Fibroblast of lung (primary cell): ENCODE measurements around the gene RNF32. TPM values are rescaled to one million over a fixed set of nuclear protein-coding genes. Genes with fewer than 3 reads are reported as not detected.
A peak's percentile ranks its signal among the peaks of the same experiment; 100 is the strongest.

ENCODE experiments used
- DNase-seq, 2 donors: peaks; one replicate each; pipeline versions ENCODE4 v3.0.0 to v3.0.0-alpha.2; 2010; ENCODE audit warnings: low read depth in 2 of 2
- H2AFZ ChIP-seq: 2 replicates; pipeline ENCODE4 v1.5.1; 2012; ENCODE audit warnings: low read length, control low read depth, inconsistent platforms
- H3K27ac ChIP-seq: 2 replicates; pipeline ENCODE4 v1.5.1; 2011; ENCODE audit warnings: low read length, control low read depth; ENCODE audit not compliant: insufficient read depth
- H3K27me3 ChIP-seq: 2 replicates; pipeline ENCODE4 v1.5.1; 2011; ENCODE audit warnings: mild to moderate bottlenecking, low read length; ENCODE audit not compliant: control insufficient read depth, insufficient read depth
- H3K36me3 ChIP-seq: 2 replicates; pipeline ENCODE4 v1.5.1; 2011; ENCODE audit warnings: low read length; ENCODE audit not compliant: control insufficient read depth, insufficient read depth
- H3K4me1 ChIP-seq: 2 replicates; pipeline ENCODE4 v1.5.1; 2011; ENCODE audit warnings: low read length; ENCODE audit not compliant: control insufficient read depth, insufficient read depth; ENCODE audit errors: extremely low read depth
- H3K4me2 ChIP-seq: 2 replicates; pipeline ENCODE4 v1.5.1; 2011; ENCODE audit warnings: low read length, control low read depth; ENCODE audit not compliant: insufficient read depth; ENCODE audit errors: extremely low read depth
- H3K4me3 ChIP-seq, 4 experiments: fragments of 200-600 bp in 1 of 4; sonication (generic) in 1 of 4; replicated peaks in 1 of 4; 2 replicates each; pipeline ENCODE4 v1.5.1; 2011 to 2016; ENCODE audit warnings: low read length in 4 of 4, low read depth in 3 of 4, mild to moderate bottlenecking in 3 of 4, control low read depth in 2 of 4, inconsistent platforms in 1 of 4, mixed read lengths in 1 of 4; ENCODE audit not compliant: insufficient read depth in 1 of 4; ENCODE audit errors: control extremely low read depth in 1 of 4
- H3K79me2 ChIP-seq: 2 replicates; pipeline ENCODE4 v1.5.1; 2012; ENCODE audit warnings: mild to moderate bottlenecking, low read length, inconsistent platforms; ENCODE audit not compliant: control insufficient read depth, insufficient read depth
- H3K9ac ChIP-seq: 2 replicates; pipeline ENCODE4 v1.5.1; 2011; ENCODE audit warnings: mild to moderate bottlenecking, low read length, control low read depth; ENCODE audit not compliant: insufficient read depth
- H3K9me3 ChIP-seq: 2 replicates; pipeline ENCODE4 v1.5.1; 2012; ENCODE audit warnings: low read depth, low read length; ENCODE audit not compliant: control insufficient read depth, insufficient read depth
- H4K20me1 ChIP-seq: 2 replicates; pipeline ENCODE4 v1.5.1; 2011; ENCODE audit warnings: low read length; ENCODE audit not compliant: control insufficient read depth, insufficient read depth; ENCODE audit errors: extremely low read depth
- CTCF ChIP-seq, 2 donors: IDR thresholded peaks in 1 of 2; conservative IDR thresholded peaks in 1 of 2; 1 replicate in 1 of 2; 2 replicates in 1 of 2; pipeline ENCODE4 v1.5.1; 2011 to 2012; ENCODE audit warnings: low read length in 2 of 2, control low read depth in 1 of 2, inconsistent platforms in 1 of 2, low read depth in 1 of 2, mild to moderate bottlenecking in 1 of 2
- EZH2 ChIP-seq: IDR thresholded peaks from 2 replicates; pipeline ENCODE4 v1.5.1; 2012; ENCODE audit warnings: low read length, control low read depth, mild to moderate bottlenecking; ENCODE audit errors: missing control alignments
- polyA plus RNA-seq, 2 donors: library from polyadenylated mRNA; depleted of rRNA in 1 of 2; stranded (reverse) in 1 of 2; unstranded in 1 of 2; fragments of >200 nt; gene quantifications; 2 replicates each; pipeline ENCODE4 v1.2.1, GENCODE V29; 2011 to 2012; ENCODE audit warnings: missing spikeins in 1 of 2
- total RNA-seq: library from RNA; depleted of rRNA; stranded (reverse); fragments of >200 nt; gene quantifications from 2 replicates; pipeline ENCODE4 v1.2.1, GENCODE V29; 2014

The RNF32 gene
- total and polyA plus RNA-seq, 2 donors (not counting 1 experiment from before 2014, with no cell fraction given), result 0.91 to 2.8 TPM

- no peak overlapping the region for H2AFZ ChIP-seq
- no peak overlapping the region for H3K27ac ChIP-seq
- no peaks in the 10 kb centered on the region for H3K4me1 ChIP-seq
- no peaks in the 10 kb centered on the region for H3K36me3 ChIP-seq
- no peaks in the 10 kb centered on the region for H4K20me1 ChIP-seq
- H3K4me2 ChIP-seq, result no peak overlapping the region
- no peak overlapping the region for H3K4me3 ChIP-seq
- H3K79me2 ChIP-seq, result no peaks in the 10 kb centered on the region
- peaks cover 2% of the 10 kb centered on the region for H3K27me3 ChIP-seq
- TF ChIP-seq CTCF (conservative IDR thresholded peaks at IDR 0.05 in 1 of 2, IDR thresholded peaks at IDR 0.05 in 1 of 2; ENCODE audit: low read depth in 1 of 2, low read length in 2 of 2) (no peak), EZH2 (no peak)
- no peak overlapping the region for H3K9ac ChIP-seq
- no peak for DNase-seq
- no peaks in the 10 kb centered on the region for H3K9me3 ChIP-seq
Measured at GRCh38 chr7:156614434-156615264, 25.9 kb upstream of the RNF32 start.

GRCh38 chr7:156616269-156617202 is 24.0 kb upstream of the RNF32 start:
- no peak for TF ChIP-seq CTCF (conservative IDR thresholded peaks at IDR 0.05 in 1 of 2, IDR thresholded peaks at IDR 0.05 in 1 of 2; ENCODE audit: low read depth in 1 of 2, low read length in 2 of 2)
- TF ChIP-seq EZH2, result no peak
- Histone ChIP-seq H3K4me2 (peak overlapping the region; percentile 68), H2AFZ (no peak overlapping the region), H3K4me1 (no peaks in the 10 kb centered on the region), H3K9me3 (no peaks in the 10 kb centered on the region), H3K27me3 (peaks cover 2% of the 10 kb centered on the region), H4K20me1 (no peaks in the 10 kb centered on the region), H3K27ac (no peak overlapping the region), H3K9ac (no peak overlapping the region), H3K4me3 (peak overlapping the region in 3 of 4 experiments; percentile 4 to 27 (median 25)), H3K79me2 (no peaks in the 10 kb centered on the region), H3K36me3 (no peaks in the 10 kb centered on the region)
- peak; percentile 15 to 44 for DNase-seq

GRCh38 chr7:156617215-156617614 is 23.4 kb upstream of the RNF32 start:
- no peak for TF ChIP-seq EZH2
- no peak for TF ChIP-seq CTCF (conservative IDR thresholded peaks at IDR 0.05 in 1 of 2, IDR thresholded peaks at IDR 0.05 in 1 of 2; ENCODE audit: low read depth in 1 of 2, low read length in 2 of 2)
- Histone ChIP-seq H3K79me2 (no peaks in the 10 kb centered on the region), H3K4me2 (no peak overlapping the region), H3K27me3 (peaks cover 2% of the 10 kb centered on the region), H3K9me3 (no peaks in the 10 kb centered on the region), H3K4me3 (peak overlapping the region in 1 of 4 experiments; percentile 27), H3K36me3 (no peaks in the 10 kb centered on the region), H2AFZ (no peak overlapping the region), H3K9ac (no peak overlapping the region), H3K4me1 (no peaks in the 10 kb centered on the region), H3K27ac (no peak overlapping the region), H4K20me1 (no peaks in the 10 kb centered on the region)
- no peak for DNase-seq
